K562 (cell line): Measurements from ENCODE around the gene PET117. TPM values are rescaled to one million over a fixed set of nuclear protein-coding genes. Genes with fewer than 3 reads are reported as not detected.

Source experiments
- ARID2 ChIP-seq: fragments of 450-650 bp; IDR thresholded peaks from 2 replicates; pipeline ENCODE4 v1.6.1; 2017; ENCODE audit warnings: antibody characterized with exemption, mild to moderate bottlenecking
- CHD2 ChIP-seq: IDR thresholded peaks from 2 replicates; pipeline ENCODE4 v1.6.1; 2011; ENCODE audit warnings: low read depth, low read length
- E2F8 ChIP-seq: fragments of 450-650 bp; IDR thresholded peaks from 2 replicates; pipeline ENCODE4 v1.7.1; 2018; ENCODE audit warnings: mild to moderate bottlenecking, low read depth; ENCODE audit not compliant: partially characterized antibody
- HNRNPLL ChIP-seq: fragments of 200-400 bp; formaldehyde crosslinking; IDR thresholded peaks from 2 replicates; pipeline ENCODE4 v1.6.1; 2017; ENCODE audit warnings: low read length, low read depth, mild to moderate bottlenecking; ENCODE audit not compliant: poor library complexity, severe bottlenecking
- KAT2B ChIP-seq: IDR thresholded peaks from one replicate; pipeline ENCODE4 v1.6.1; 2012; ENCODE audit warnings: low read depth, mild to moderate bottlenecking, control low read depth, inconsistent platforms, low read length, moderate library complexity
- NRF1 ChIP-seq, 2 experiments: fragments of 450-650 bp; IDR thresholded peaks in 1 of 2; conservative IDR thresholded peaks in 1 of 2; 2 replicates each; pipeline ENCODE4 v1.6.1; 2014; ENCODE audit warnings: mild to moderate bottlenecking in 2 of 2
- SPI1 ChIP-seq: IDR thresholded peaks from 2 replicates; pipeline ENCODE4 v1.6.1; 2011; ENCODE audit warnings: low read depth, low read length, control low read depth, borderline replicate concordance
- THAP12 ChIP-seq: fragments of 250-450 bp; sonication (Bioruptor Pico); IDR thresholded peaks from 2 replicates; pipeline ENCODE4 v1.9.0; 2021; ENCODE audit warnings: mild to moderate bottlenecking, inconsistent platforms
- XRCC5 ChIP-seq: fragments of 200-400 bp; formaldehyde crosslinking; IDR thresholded peaks from 2 replicates; pipeline ENCODE4 v1.6.1; 2017; ENCODE audit warnings: low read depth, mild to moderate bottlenecking, low read length
- ZBTB7A ChIP-seq: IDR thresholded peaks from 2 replicates; pipeline ENCODE4 v1.6.1; 2011; ENCODE audit warnings: low read depth, mild to moderate bottlenecking, low read length, moderate library complexity, borderline replicate concordance; ENCODE audit not compliant: control insufficient read depth
- ZNF518B ChIP-seq: fragments of 250-450 bp; sonication (Bioruptor Pico); IDR thresholded peaks from 2 replicates; pipeline ENCODE4 v1.5.0; 2021; ENCODE audit warnings: mild to moderate bottlenecking, moderate library complexity
- polyA plus RNA-seq, 8 experiments: library from polyadenylated mRNA; depleted of rRNA in 4 of 8; stranded (reverse) in 5 of 8; unstranded in 3 of 8; fragments of >200 nt; fragmentation: Nextera tagmentation in 2 of 8; fragmentation: Illumina TruSeq in 1 of 8; extraction: Ambion mirVana in 2 of 8; extraction: Trizol in 1 of 8; gene quantifications; 2 replicates each; pipeline versions ENCODE4 v1.2.1 to v1.2.3, GENCODE V29; 2011 to 2014; ENCODE audit warnings: inconsistent platforms in 1 of 8, missing spikeins in 1 of 8
- total RNA-seq, 7 experiments: library from RNA; depleted of rRNA in 6 of 7; stranded (reverse); fragments of >200 nt in 6 of 7; fragmentation: Illumina TruSeq in 2 of 7; extraction: Trizol in 2 of 7; gene quantifications; 2 replicates each; pipeline versions ENCODE4 v1.2.1 to v1.2.3, GENCODE V29; 2011 to 2021; ENCODE audit warnings: low replicate concordance in 1 of 7

The PET117 gene
- total and polyA plus RNA-seq, 9 of the 15 experiments (the other 6 are each of a cell fraction or from before 2014, with no cell fraction given): 7.1 to 18.2 (median 12.4) TPM

GRCh38 chr20:18137412-18138265 lies at the start of gene PET117, which contains the start of gene KAT14 (continued):
- TF ChIP-seq ZNF518B (CRISPR knock-in tag) (no peak), HNRNPLL (peak; percentile 98), E2F8 (no peak), XRCC5 (peak; percentile 95; the same call in 1 of the 2 replicates), THAP12 (CRISPR knock-in tag) (0 out of 2 replicates have a peak, but pooled peaks have one; percentile 55), CHD2 (no peak), ZBTB7A (peak; percentile 21; the same call in 1 of the 2 replicates), SPI1 (no peak), KAT2B (no peak), NRF1 (conservative IDR thresholded peaks at IDR 0.05 in 1 of 2, IDR thresholded peaks at IDR 0.05 in 1 of 2) (peak; percentile 73 to 76), ARID2 (no peak)
